ENCODE results near the gene NTRK3.

NTRK3 gene

DNA sequence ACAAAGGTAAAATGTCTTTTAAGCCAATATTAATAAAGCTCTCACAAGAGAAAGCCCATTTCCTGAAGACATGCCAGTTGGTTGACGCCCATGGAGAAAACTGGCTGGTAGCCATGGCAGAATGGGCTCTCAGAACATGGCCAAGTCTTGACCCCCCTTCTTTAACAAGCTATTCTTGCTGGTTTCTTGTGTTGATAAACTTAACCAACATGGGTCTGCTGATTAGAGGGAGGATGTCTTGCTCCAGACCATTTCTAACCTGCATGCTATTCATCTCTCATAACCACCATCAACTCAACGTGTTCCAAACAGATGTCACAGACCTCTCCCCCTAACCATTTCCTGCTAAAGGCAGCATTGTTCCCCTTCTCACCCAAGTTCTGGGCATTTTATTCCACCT is 25.7 kb downstream of the NTRK3 start:
- DNase-seq (ENCODE audit: low spot score): no peak

DNA sequence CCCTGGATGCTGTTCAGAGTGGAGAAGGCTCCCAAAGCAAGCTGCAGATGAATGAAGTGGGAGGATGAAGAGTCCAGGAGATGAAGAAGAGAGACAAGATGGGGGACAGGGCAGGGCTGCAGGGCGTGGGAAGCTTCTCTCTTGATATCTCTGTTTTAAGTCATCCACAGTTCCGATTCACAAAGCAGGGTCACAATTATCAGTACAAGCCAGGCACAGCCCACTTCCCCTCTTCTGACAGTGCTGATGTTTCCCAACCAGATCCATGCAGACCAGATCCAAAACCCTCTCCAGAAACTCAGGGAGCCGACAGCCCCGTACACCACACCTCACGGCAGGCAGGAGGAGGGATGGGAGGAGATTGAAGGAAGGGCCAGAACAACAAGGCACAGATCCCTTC is 31.1 kb downstream of the NTRK3 start:
- no peak for DNase-seq (ENCODE audit: low spot score)

DNA sequence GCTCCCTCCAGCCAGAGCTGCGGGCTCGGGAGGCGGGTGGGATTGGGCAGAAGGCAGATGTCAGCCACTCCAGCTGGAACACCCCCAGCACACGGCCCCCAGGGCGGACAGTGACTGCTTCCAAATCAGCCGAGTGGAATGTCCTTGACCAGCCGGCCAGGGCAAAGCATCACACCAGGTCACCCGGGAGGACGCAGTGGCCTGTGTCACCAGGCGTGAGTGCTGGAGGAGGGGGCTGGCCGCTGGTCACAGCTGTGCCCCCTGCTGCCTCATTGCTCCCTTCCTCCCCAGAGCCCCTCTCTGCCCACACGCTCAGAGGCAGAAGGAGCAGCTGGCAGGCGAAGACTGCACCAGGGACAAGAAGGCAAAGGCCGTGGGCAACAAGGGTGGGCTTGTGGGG is 33.5 kb downstream of the NTRK3 start:
- DNase-seq (ENCODE audit: low spot score): no peak

DNA sequence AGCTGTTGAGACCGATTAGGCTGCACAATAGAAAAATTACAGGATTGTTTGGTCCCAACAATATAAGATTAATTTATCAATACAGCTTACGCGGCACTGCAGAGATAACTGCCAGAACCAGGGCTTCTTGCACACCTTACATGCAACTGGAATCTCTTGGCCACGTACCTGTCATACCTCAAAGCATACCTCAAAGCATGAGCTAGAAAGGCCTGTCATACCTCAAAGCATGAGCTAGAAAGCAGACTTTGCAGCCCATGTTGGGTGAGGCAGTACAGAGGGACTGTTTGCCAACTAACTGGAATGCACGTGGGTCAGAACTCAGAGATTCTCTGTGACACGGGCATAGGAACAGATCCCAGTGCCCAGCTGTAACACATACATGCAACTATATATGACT is 34.7 kb downstream of the NTRK3 start:
- DNase-seq (ENCODE audit: low spot score): no peak

DNA sequence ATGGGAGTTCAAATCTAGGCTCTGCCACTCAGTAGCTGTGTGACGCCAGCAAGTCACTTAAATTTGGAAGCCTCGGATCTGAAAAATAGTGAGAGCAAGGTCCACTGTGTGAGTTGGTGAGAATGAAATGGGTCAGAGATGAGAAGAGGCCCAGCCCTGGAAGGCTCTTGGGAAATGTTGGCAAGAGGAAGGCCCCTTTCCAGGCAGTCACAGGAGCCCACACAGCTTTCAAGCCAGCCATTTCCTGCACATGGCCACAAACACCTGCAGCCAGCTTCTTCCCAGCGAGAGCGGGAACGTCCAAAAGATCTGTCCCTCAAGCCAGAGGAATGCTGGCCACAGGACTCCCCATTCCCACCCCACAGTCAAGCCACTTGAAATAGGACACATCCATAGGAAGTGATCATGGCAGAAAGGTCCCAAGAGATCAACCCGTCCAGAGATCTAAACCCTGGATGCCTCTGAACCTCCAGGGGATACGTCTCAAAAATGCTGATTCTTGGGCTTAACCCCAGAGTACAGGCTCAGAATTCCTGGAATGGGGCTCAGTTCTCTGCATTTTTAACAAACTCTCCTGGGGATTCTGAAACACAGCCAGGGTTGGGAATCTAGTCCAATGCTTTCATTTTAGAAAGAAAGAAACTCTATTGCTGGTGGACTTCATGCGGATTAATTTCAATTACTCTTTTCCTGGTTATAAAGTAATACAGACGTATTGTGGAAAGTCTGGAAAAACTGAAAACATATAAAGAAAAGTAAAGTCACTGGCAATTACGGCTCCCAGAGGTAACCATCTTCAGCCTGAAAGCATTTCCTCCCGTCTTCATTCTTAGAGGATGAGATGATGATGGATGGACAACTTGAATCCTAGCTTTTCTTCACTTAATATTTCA is 35.9 kb downstream of the NTRK3 start:
- no peak for DNase-seq (ENCODE audit: low spot score)

DNA sequence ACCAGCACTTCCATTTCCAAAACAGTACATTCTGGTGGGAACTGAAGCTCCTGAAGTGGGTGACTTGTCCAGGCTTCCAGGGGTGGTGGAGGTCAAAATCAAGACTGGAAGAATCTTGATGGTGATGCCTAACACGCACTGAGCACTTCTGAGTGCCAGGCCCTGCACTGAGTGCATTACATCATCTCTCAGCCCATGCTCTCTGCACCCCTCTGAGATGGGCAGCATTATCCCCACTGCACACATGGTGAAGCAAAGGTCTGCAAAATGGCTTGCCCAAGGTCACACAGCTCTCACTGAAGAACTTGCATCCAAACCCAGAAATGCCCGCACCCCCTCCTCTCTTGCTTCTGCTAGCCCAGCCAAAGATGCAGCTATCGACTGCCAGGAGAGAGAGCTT is 36.9 kb downstream of the NTRK3 start:
- no peak for DNase-seq (ENCODE audit: low spot score)

DNA sequence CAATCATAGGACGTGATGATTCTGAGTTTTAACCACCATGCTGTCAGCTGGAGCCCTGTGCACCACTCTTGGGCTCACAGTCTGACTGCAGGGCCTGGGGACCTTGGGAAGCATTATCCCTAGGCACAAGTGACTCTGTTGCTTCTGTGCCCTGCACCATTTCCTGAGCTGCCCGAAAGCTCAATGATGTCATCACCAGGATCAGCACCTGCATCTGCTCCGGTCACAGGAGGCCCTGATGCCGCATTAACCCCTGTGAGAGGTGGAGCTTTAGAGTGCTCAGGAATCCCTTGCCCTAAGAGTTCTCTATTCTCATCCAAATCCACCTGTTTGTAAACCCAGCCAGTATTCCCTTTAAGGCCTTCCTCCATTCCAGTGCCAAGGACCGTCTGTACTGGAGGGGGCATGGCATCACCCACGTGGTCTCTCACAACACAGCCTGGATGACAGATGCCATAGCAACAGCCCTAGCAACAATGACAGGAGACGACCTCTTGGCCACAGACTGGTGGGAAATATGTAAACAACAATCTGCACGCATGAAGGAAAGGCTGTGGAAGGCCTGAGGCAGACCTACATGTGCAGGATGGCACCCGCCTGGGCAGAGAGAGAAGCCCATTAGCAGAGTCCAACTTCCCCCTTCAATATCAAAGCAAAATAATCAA is 37.9 kb downstream of the NTRK3 start:
- no peak for DNase-seq (ENCODE audit: low spot score)

DNA sequence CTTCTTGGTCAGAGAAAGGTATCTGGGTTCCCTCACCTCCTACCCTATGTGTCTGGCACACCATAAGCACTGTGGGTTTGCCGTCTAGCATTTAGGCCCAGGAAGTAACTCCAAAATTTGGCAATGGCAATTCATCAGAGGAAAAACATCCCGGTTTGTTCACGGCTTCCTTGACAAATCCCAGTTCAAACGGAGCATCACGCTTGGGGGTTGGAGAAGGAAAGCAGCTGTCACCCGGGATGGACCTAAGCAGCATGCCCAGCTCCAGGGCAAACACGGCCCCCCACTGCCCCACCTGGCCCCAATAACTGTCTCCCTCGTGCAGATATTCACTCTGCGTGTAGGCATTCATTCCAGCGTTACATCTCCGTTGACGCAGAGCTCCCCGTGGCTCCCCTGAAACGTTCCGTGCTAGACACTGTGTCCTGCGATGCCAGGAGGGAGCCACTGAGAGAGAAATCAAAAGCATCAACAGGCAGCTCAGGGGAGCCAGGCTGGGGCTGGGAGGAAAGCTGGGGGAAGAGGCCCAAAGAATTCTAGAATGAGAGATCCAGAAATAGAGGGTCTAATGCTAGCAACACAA is 41.4 kb downstream of the NTRK3 start:
- DNase-seq (ENCODE audit: low spot score): no peak

DNA sequence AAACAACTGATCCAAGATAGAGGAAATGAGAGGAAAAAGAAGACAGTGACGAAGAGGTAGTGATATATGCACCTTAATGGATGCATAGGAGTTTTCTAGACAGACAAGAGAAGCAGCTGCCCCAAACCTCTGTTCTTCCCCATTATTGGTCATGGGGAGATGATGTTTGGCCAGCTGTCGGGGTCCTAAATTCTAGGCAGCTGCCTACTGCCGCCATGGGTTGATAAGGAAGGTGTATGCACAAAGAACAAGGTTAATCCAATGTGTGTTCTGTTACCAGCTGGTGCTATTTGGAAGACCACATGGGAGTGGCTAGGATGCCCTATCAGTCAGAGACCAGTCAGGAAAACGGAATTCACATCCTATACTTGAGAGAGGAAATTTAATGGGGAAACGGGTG is 47.4 kb downstream of the NTRK3 start:
- no peak for DNase-seq (ENCODE audit: low spot score)

DNA sequence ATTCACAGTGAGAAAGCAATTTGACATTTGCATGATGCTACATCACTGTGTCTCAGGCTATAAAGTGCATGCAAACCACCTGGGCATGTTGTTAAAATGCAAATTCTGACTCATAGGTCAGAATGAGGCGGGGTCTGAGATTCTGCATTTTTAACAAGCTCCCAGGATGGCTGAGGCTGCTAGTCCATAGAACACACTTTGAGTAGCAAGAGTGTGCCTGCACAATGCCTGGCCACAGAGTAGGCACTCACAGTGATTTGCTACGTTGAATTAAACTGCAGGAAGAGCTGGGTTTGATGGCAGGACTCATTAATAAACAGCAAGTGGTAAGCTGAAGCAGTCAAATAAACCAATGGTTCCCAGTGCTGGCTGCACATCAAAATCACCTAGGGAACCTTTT is 48.1 kb downstream of the NTRK3 start:
- DNase-seq (ENCODE audit: low spot score): no peak

DNA sequence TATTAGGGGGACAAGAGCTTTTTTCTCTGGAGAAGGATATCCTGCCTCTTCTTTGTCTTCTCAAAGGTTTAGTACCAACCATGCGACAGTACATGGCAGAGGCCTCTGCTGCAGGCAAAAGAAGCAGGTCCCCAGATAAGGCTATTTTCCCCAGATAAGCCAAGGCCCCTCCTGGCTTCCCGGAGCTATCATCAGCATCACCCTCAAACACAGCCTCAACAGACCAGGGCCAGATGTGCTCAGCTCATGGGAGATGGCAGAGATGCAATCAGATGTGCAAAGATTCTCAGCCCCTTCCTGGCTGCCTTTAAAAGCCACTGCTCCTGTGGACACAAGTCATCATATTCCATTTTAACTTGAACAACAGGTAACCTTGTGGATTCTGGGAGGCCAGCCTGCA is 49.0 kb downstream of the NTRK3 start:
- no peak for DNase-seq (ENCODE audit: low spot score)

DNA sequence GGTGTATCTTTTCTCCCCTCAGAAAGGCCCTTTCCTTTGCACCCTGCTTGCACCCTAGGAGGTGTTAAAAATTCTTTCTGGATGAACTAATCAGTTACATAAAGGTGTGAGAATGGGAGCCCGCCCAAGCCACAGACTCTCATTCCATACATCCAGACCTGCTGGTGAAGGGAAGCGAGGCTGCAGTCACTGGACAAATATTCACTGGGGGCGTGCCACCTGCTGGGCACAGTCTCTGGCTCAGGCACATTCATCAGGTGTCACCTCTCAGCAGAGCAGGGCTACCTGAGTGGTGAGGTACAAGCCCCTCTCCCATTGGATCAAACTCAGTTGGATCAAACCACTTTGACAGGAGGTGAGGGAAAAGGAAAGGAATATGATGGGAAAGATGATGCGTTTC is 52.0 kb downstream of the NTRK3 start:
- DNase-seq (ENCODE audit: low spot score): no peak

DNA sequence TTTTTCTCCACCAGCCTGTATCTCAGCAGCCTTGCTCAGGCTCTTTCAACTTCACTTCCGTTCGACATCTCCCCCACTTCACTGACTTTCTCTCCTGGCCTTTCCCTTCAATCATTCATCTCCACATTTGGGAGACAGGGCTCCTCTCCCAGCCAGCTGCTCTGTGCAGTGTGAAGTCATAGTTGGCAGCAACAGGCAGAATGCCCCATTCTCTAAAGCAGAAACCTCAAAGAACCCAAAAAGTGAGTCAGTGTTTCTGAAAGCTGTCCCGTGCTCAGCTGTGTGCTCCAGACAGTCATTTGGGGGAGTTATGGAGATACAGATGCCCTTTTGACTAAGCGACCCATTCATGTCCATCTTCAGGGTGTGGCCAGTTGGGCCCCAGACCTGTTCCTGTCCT is 54.3 kb downstream of the NTRK3 start:
- DNase-seq (ENCODE audit: low spot score): no peak

DNA sequence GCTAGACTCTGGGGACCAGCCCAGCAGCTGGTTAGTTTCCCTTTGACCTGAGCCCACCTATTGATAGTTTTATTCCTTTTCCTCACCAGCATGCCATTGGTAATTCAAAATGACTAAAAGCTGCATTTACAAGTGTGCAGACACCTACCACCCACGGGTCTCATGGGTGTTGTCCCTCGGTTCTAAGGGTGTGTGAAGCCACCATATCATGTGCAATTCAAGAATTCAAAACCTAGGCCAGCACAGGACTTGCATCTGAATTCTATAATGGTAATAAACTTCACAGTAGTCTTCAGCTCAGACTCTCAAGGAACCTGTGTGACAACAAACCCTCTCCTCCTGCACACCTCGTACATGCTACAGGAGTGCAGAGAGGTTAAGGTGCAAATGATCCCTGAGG is 55.3 kb downstream of the NTRK3 start:
- no peak for DNase-seq (ENCODE audit: low spot score)

DNA sequence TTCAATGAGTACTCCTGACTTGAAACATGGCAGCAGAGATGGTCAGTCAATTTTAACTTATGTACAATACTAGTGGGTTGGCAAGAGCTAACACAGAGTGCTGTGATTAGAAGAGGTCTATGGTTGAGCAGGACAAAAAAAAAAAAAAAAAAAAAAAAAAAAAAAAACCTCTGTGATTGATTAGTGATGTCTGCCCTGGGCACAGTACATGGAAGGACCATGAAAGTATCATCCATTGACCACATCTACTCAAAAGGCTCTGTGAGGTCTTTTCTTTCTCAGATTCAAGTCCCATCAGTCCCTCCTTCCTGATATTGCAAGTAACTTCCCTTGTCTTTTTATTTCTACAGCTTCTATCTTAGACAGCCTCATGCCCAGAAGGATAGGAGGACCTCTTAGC is 59.6 kb downstream of the NTRK3 start:
- no peak for DNase-seq (ENCODE audit: low spot score)

DNA sequence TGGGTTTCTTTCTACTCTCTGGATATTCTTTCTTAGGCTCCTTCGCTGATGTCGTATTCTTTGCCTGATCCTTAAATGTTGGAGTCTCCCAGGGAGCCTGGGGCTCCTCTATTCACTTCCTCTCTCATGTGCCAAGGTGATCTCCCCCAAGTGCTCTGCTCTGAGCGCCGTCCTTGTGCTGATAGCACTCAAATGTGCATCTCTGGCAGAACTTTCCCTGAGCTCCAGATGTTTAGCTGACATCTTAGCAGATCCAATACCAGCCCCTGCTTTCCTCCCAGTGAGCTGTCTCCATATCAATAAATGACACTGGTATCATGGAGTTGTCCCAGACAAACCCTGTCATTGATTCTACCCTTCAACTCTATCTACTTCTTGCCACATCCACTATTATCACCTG is 62.4 kb downstream of the NTRK3 start:
- no peak for DNase-seq (ENCODE audit: low spot score)

DNA sequence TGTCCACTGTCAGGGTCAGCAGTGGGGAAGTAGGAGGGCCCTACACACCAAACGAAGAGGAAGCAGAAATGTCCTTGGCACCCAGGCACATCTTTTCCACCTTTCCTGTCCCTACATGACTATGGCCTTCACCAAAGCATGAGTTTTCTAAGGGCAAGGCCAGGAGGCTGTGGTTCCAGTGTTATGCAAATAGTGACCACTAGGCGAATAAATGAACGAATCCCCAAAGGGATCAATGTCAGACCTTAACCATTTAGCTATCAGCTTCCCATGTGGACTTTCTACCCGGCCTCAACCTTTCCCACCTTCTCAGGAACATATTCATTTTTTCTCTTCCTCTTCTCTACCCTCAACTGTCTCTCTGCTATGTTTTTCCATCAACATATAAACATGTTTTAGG is 63.1 kb downstream of the NTRK3 start:
- no peak for DNase-seq (ENCODE audit: low spot score)

DNA sequence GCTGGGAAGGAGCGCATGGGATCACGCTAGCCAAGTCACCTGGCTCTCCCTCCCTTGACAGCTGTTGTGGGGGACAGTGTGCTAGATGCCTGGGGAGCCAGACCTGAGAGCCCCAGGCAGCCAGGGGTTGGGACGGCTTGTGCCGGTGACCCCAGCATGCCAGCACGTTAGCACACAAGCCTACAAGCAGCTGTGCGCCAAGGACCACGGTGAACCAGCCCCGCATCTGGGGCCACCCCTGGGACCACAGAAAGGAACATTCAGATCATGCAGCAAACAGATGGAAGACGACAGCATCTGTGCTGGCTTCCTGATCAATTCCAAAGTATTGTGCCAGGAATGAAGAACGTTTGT is 64.8 kb downstream of the NTRK3 start:
- DNase-seq (ENCODE audit: low spot score): no peak

DNA sequence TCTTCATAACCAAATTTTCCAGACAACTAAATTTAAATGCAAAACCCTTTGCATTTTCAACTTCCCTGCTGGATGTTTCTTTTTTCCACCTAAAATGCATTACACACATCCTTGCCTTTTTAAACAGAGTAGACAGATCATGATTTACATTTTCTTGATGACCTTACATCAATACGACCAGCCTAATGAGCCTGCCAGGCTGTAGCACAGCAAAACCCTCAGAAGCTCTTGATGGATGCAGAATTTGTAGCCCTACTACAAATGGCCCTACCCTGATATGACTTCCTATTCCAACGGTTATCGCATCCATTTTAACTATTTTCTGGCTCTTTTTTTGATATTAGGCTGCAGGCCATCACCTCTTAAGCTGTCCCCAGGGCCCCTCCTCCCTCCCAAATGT is 66.3 kb downstream of the NTRK3 start:
- DNase-seq (ENCODE audit: low spot score): no peak

DNA sequence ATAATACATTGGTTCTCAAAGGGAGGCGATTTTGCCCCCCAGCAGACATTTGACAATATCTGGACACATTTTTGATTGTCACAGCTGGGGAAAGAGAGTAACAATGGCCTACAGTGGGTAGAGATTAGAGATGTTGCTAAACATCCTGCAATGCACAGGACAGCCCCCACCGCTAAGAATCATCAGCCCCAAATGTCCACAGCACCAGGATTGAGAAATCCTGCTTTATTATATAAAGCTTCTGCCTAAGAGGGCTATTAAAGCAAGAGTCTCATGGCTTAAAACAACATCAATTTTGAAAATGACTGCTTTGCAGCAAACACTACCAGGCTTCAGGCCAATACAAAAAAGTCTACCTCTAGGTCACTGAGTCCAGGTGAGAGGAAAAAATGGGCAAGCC is 68.2 kb downstream of the NTRK3 start:
- no peak for DNase-seq (ENCODE audit: low spot score)

DNA sequence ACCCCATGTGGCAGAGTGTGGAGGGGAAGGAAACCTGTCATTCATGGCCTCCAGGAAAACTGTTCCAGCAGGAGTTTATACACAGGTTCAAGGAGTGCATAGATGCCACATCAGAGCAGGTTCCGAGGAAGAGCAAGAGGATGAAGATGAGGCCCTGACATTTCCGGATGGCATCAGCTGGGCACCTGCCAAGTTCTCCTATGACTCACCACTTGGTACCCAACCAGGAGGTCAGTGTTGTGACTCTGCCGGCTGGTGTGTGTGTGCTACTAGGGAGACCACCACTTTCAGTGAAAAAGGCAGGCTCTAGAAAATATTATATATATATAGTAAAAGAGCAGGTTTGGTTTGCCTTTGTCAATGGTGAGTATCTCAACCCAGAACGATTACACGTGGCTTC is 69.3 kb downstream of the NTRK3 start:
- no peak for DNase-seq (ENCODE audit: low spot score)

DNA sequence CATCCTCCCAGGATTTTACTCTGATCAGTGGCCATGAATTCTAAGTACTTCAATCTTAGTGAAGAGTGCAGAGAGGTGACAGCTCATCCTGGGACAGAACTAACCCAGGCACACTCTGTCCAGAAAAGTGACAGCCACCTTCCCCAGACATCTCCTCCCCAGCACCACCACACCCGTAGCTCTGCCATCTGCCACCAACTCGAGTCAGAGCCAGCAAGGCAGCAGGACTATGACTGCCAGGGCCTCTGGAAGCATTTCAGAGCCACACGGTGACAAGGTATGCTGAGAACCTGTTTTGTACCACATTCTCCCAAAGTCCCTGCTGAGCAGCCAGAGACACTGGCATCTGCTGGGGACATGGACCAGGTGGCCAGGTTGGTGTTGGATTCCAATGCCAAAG is 71.0 kb downstream of the NTRK3 start:
- DNase-seq (ENCODE audit: low spot score): no peak

DNA sequence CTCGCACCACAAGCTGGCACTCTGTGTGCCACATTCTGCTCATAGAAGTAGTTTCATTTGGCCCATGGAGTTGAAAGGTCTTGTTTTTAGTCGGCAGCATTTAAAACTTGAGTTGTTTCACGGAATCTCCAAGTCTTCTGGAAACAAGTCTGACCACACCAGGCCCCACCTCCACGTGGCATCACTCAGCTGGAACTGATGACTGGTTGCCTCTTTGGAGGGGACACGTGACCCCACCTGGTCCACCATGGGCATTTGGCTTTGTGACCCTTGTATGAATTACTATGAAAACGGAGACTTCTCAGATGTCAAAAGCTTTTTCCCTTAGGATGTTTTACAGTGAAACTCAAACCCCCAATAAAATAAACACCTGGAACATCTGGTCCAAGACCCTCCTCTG is 74.9 kb downstream of the NTRK3 start:
- DNase-seq (ENCODE audit: low spot score): no peak

DNA sequence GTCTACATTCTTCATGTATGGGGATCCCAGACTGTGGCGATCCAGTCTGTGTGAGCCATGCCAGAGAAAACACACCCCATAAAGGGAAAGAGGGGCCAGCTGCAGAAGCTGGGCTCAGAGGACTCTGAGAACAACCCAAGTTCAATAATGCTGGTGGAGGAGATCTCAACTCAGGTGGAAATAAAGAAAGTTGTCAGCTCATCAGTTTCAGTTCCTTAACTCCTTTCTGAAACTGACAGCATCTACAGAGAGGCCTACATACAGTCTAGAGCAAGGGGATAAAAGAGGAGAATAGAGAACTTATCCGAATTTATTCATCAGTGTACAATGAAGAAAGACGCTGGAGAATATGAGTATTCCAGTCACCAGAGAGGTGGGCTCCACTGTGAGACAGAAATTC is 77.0 kb downstream of the NTRK3 start:
- no peak for DNase-seq (ENCODE audit: low spot score)
